T-helper 1 cell treated with Interleukin-12 subunit alpha and Interleukin-12 subunit beta and Interleukin-4 antibody, amounts not matched to agents 30 μg/mL and 1 μg/mL, for 36 hours (primary cell): ENCODE measurements around the gene PPDPF.

Experiments used
- H3K27ac Mint-ChIP-seq: one replicate; pipeline ENCODE4 v1.8.0; 2021; ENCODE audit warnings: mild to moderate bottlenecking, mixed read lengths
- H3K27me3 Mint-ChIP-seq: one replicate; pipeline ENCODE4 v1.8.0; 2021; ENCODE audit warnings: low read depth, mixed read lengths
- H3K36me3 Mint-ChIP-seq: one replicate; pipeline ENCODE4 v1.8.0; 2021; ENCODE audit warnings: low read depth, mixed read lengths
- H3K4me1 Mint-ChIP-seq: one replicate; pipeline ENCODE4 v1.8.0; 2021; ENCODE audit warnings: low read depth, mixed read lengths
- H3K4me3 Mint-ChIP-seq: one replicate; pipeline ENCODE4 v1.8.0; 2021; ENCODE audit warnings: mild to moderate bottlenecking, moderate library complexity, mixed read lengths
- H3K9me3 Mint-ChIP-seq: one replicate; pipeline ENCODE4 v1.8.0; 2021; ENCODE audit warnings: mixed read lengths

PPDPF gene

GRCh38 chr20:63540417-63541186 lies 20.0 kb downstream of the PPDPF start:
- H3K9me3 Mint-ChIP-seq = no peaks in the 10 kb centered on the region
- H3K4me3 Mint-ChIP-seq = no peak overlapping the region
- H3K4me1 Mint-ChIP-seq = peaks cover 4% of the 10 kb centered on the region
- H3K36me3 Mint-ChIP-seq = no peaks in the 10 kb centered on the region
- peaks cover 3% of the 10 kb centered on the region for H3K27me3 Mint-ChIP-seq
- H3K27ac Mint-ChIP-seq = no peak overlapping the region

- peaks cover 4% of the 10 kb centered on the region for H3K4me1 Mint-ChIP-seq
- no peak overlapping the region for H3K27ac Mint-ChIP-seq
- H3K9me3 Mint-ChIP-seq = no peaks in the 10 kb centered on the region
- H3K36me3 Mint-ChIP-seq = no peaks in the 10 kb centered on the region
- H3K27me3 Mint-ChIP-seq = peaks cover 3% of the 10 kb centered on the region
- no peak overlapping the region for H3K4me3 Mint-ChIP-seq
Measured at GRCh38 chr20:63541371-63541770, 20.8 kb downstream of the PPDPF start.

GRCh38 chr20:63542031-63542559 lies 21.5 kb downstream of the PPDPF start:
- peaks cover 3% of the 10 kb centered on the region for H3K27me3 Mint-ChIP-seq
- no peaks in the 10 kb centered on the region for H3K9me3 Mint-ChIP-seq
- peaks cover 2% of the 10 kb centered on the region for H3K4me1 Mint-ChIP-seq
- H3K27ac Mint-ChIP-seq = no peak overlapping the region
- H3K4me3 Mint-ChIP-seq = no peak overlapping the region
- H3K36me3 Mint-ChIP-seq = no peaks in the 10 kb centered on the region

GRCh38 chr20:63542696-63543095 lies 22.1 kb downstream of the PPDPF start:
- peaks cover under 1% of the 10 kb centered on the region for H3K4me1 Mint-ChIP-seq
- no peak overlapping the region for H3K4me3 Mint-ChIP-seq
- no peaks in the 10 kb centered on the region for H3K9me3 Mint-ChIP-seq
- H3K36me3 Mint-ChIP-seq = no peaks in the 10 kb centered on the region
- H3K27me3 Mint-ChIP-seq = peaks cover 3% of the 10 kb centered on the region
- H3K27ac Mint-ChIP-seq = no peak overlapping the region

- Mint-ChIP-seq H3K4me1 (no peaks in the 10 kb centered on the region), H3K27ac (no peak overlapping the region), H3K27me3 (peaks cover 3% of the 10 kb centered on the region), H3K9me3 (no peaks in the 10 kb centered on the region), H3K4me3 (no peak overlapping the region), H3K36me3 (no peaks in the 10 kb centered on the region)
Measured at GRCh38 chr20:63543131-63543530, 22.6 kb downstream of the PPDPF start.

GRCh38 chr20:63543733-63544132 lies 23.2 kb downstream of the PPDPF start:
- Mint-ChIP-seq H3K36me3 (no peaks in the 10 kb centered on the region), H3K27me3 (peaks cover 6% of the 10 kb centered on the region), H3K4me1 (no peaks in the 10 kb centered on the region), H3K9me3 (no peaks in the 10 kb centered on the region), H3K27ac (peak overlapping the region; percentile 27), H3K4me3 (no peak overlapping the region)

- H3K4me3 Mint-ChIP-seq = no peak overlapping the region
- no peaks in the 10 kb centered on the region for H3K9me3 Mint-ChIP-seq
- no peaks in the 10 kb centered on the region for H3K36me3 Mint-ChIP-seq
- H3K27me3 Mint-ChIP-seq = peaks cover 10% of the 10 kb centered on the region
- H3K27ac Mint-ChIP-seq = no peak overlapping the region
- H3K4me1 Mint-ChIP-seq = no peaks in the 10 kb centered on the region
Measured at GRCh38 chr20:63544241-63544957, 23.8 kb downstream of the PPDPF start.

- H3K4me1 Mint-ChIP-seq = no peaks in the 10 kb centered on the region
Measured at GRCh38 chr20:63544958-63545516, 24.5 kb downstream of the PPDPF start.

GRCh38 chr20:63545814-63546213 lies 25.2 kb downstream of the PPDPF start:
- Mint-ChIP-seq H3K36me3 (no peaks in the 10 kb centered on the region), H3K27ac (no peak overlapping the region), H3K4me3 (no peak overlapping the region), H3K9me3 (no peaks in the 10 kb centered on the region), H3K4me1 (no peaks in the 10 kb centered on the region), H3K27me3 (peaks cover 21% of the 10 kb centered on the region)

More at GRCh38 chr20:63544958-63545516, 24.5 kb downstream of the PPDPF start:
- H3K36me3 Mint-ChIP-seq = no peaks in the 10 kb centered on the region
- peaks cover 15% of the 10 kb centered on the region for H3K27me3 Mint-ChIP-seq
- no peak overlapping the region for H3K27ac Mint-ChIP-seq
- H3K9me3 Mint-ChIP-seq = no peaks in the 10 kb centered on the region
- H3K4me3 Mint-ChIP-seq = no peak overlapping the region

GRCh38 chr20:63546256-63546955 lies 25.8 kb downstream of the PPDPF start:
- peaks cover 2% of the 10 kb centered on the region for H3K4me1 Mint-ChIP-seq
- H3K9me3 Mint-ChIP-seq = no peaks in the 10 kb centered on the region
- no peak overlapping the region for H3K4me3 Mint-ChIP-seq
- peaks cover 25% of the 10 kb centered on the region for H3K27me3 Mint-ChIP-seq
- H3K36me3 Mint-ChIP-seq = no peaks in the 10 kb centered on the region
- no peak overlapping the region for H3K27ac Mint-ChIP-seq

GRCh38 chr20:63546956-63547724 lies 26.6 kb downstream of the PPDPF start:
- Mint-ChIP-seq H3K27me3 (peaks cover 25% of the 10 kb centered on the region), H3K27ac (no peak overlapping the region), H3K36me3 (no peaks in the 10 kb centered on the region), H3K4me1 (peaks cover 2% of the 10 kb centered on the region), H3K4me3 (no peak overlapping the region), H3K9me3 (no peaks in the 10 kb centered on the region)

GRCh38 chr20:63547725-63548480 lies 27.3 kb downstream of the PPDPF start, which contains the start of gene SRMS:
TSS of gene SRMS (minus strand) at chr20:63547749. CDS start at chr20:63547463, 286 bp downstream.
- Mint-ChIP-seq H3K27ac (no peak within 1 kb of the TSS), H3K4me3 (no peak within 1 kb of the TSS), H3K27me3 (peaks cover 30% of the 10 kb centered on the region), H3K4me1 (peaks cover 7% of the 10 kb centered on the region), H3K9me3 (no peaks in the 10 kb centered on the region), H3K36me3 (no peaks in the 10 kb centered on the region)

GRCh38 chr20:63548542-63548941 lies 28.0 kb downstream of the PPDPF start:
- Mint-ChIP-seq H3K4me3 (no peak overlapping the region), H3K27me3 (peaks cover 31% of the 10 kb centered on the region), H3K27ac (no peak overlapping the region), H3K4me1 (peaks cover 8% of the 10 kb centered on the region), H3K36me3 (no peaks in the 10 kb centered on the region), H3K9me3 (no peaks in the 10 kb centered on the region)
